ENCODE measurements around the gene TNNI2.
"Not testable (repeated sequence)": the region's sequence is repeated elsewhere in the genome, so short reads cannot be mapped to it uniquely, and the experiment has no call there.

Gene TNNI2

DNA sequence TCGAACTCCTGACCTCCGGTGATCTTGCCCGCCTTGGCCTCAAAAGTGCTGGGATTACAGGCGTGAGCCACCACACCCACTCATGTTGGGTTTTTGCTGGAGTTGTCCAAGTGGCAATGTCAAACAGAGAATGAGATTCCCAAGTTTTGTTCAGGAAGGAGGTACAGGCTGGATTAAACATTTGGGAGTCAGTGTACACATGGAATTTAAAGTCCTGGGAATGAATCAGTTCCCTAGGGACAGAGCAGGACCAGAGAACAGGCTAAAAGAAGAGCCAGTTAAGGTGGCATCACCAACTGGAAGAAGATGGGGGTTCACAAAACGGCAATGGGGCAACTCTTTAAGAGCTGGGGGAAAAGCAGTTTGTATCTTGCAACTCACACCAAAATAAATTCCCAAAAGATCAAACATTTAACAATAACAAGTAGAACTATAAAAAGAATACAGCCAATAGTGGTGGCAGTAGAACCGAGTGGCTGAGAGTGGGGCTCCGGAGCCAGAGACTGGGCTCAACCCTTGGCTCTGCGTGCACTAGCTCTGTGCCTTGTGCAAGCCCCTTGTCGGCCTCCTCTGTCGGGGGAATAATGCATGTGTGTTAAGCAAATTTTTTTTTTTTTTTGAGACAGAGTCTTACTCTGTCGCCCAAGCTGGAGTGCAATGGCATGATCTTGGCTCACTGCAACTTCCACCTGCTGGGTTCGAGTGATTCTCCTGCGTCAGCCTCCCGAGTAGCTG, 41.2 kb upstream of the TNNI2 start:
- H3K36me3 ChIP-seq (ENCODE audit: control insufficient read depth, insufficient read depth, low read length), result no peaks in the 10 kb centered on the region
- no peak overlapping the region for H3K4me3 ChIP-seq (replicated peaks; ENCODE audit: low read depth, low read length)
- no peak for DNase-seq (ENCODE audit: extremely low read depth, insufficient read length)
- H3K27me3 ChIP-seq (replicated peaks; ENCODE audit: control insufficient read depth, insufficient read depth, low read length), result no peaks in the 10 kb centered on the region; the same call in 1 of the 2 replicates
- TF ChIP-seq, protein P1, sequence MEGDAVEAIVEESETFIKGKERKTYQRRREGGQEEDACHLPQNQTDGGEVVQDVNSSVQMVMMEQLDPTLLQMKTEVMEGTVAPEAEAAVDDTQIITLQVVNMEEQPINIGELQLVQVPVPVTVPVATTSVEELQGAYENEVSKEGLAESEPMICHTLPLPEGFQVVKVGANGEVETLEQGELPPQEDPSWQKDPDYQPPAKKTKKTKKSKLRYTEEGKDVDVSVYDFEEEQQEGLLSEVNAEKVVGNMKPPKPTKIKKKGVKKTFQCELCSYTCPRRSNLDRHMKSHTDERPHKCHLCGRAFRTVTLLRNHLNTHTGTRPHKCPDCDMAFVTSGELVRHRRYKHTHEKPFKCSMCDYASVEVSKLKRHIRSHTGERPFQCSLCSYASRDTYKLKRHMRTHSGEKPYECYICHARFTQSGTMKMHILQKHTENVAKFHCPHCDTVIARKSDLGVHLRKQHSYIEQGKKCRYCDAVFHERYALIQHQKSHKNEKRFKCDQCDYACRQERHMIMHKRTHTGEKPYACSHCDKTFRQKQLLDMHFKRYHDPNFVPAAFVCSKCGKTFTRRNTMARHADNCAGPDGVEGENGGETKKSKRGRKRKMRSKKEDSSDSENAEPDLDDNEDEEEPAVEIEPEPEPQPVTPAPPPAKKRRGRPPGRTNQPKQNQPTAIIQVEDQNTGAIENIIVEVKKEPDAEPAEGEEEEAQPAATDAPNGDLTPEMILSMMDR (IDR thresholded peaks at IDR 0.05; ENCODE audit: insufficient read depth, low read length, poor library complexity, severe bottlenecking), result no peak

DNA sequence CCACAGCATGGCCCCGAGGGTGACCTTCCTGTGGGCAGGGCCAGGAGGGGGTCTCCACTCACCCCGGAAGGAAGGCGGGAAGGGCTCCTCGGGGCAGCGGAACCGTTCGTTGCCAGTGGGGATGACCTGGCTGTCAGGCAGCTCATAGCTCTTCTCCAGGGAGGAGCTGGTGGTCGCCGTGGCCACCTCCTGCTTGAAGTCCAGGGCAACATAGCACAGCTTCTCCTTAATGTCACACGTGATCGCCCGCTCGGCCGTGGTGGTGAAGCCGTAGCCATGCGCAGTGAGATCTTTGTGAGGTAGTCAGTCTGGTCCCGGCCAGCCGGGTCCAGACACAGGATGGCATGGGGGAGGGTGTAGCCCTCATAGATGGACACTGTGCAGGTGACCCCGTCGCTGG, 35.5 kb upstream of the TNNI2 start:
- Histone ChIP-seq H3K36me3 (ENCODE audit: control insufficient read depth, insufficient read depth, low read length) (no peaks in the 10 kb centered on the region), H3K4me3 (replicated peaks; ENCODE audit: low read depth, low read length) (no peak overlapping the region), H3K27me3 (replicated peaks; ENCODE audit: control insufficient read depth, insufficient read depth, low read length) (peaks cover 1% of the 10 kb centered on the region; the same call in 1 of the 2 replicates)
- TF ChIP-seq, protein P1 (IDR thresholded peaks at IDR 0.05; ENCODE audit: insufficient read depth, low read length, poor library complexity, severe bottlenecking), result no peak
- DNase-seq (ENCODE audit: extremely low read depth, insufficient read length), result no peak

DNA sequence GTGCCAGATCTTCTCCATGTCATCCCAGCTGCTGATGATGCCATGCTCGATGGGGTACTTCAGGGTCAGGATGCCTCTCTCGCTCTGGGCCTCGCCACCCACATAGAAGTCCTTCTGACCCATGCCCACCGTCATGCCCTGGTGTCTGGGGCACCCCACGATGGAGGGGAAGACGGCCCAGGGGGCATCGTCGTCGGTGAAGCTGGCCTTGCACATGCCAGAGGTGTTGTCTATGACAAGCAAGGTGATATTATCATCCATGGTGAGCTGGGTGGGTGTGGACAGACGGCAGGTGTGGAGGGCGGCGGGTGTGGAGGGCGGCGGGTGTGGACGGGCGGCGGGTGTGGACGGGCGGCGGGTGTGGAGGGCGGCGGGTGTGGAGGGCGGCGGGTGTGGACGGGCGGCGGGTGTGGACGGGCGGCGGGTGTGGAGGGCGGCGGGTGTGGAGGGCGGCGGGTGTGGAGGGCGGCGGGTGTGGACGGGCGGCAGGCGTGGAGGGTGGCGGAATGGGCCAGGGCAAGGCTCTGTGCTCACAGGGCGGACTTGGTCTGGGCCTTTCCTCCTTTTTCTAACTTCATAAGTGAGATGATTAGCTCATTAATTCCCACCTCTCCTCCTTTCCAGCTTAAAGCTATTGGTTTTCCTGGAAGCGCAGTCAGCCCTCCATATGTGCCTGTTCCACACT, 34.8 kb upstream of the TNNI2 start:
- not testable (repeated sequence) for H3K36me3 ChIP-seq (ENCODE audit: control insufficient read depth, insufficient read depth, low read length); DNase-seq (ENCODE audit: extremely low read depth, insufficient read length); H3K27me3 ChIP-seq (replicated peaks; ENCODE audit: control insufficient read depth, insufficient read depth, low read length); H3K4me3 ChIP-seq (replicated peaks; ENCODE audit: low read depth, low read length)

DNA sequence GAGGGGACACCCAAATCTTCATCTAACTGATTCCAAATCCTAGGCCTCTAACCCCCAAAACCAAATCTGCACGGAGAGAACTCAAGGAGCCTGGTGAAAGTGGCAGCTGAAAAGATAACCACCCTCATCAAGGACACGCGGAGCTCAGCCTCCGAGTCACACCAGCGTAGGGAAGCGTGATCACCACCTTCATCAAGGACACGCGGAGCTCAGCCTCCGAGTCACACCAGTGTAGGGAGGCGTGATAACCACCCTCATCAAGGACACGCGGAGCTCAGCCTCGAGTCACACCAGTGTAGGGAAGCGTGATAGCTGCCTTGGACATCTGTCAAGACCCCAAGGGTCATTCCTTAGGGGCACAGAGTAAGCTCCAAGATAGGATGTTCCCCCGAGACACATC, 33.3 kb upstream of the TNNI2 start:
- Histone ChIP-seq H3K36me3 (ENCODE audit: control insufficient read depth, insufficient read depth, low read length) (no peaks in the 10 kb centered on the region), H3K27me3 (replicated peaks; ENCODE audit: control insufficient read depth, insufficient read depth, low read length) (peaks cover 1% of the 10 kb centered on the region; the same call in 1 of the 2 replicates), H3K4me3 (replicated peaks; ENCODE audit: low read depth, low read length) (no peak overlapping the region)
- no peak for DNase-seq (ENCODE audit: extremely low read depth, insufficient read length)
- TF ChIP-seq, protein P1 (IDR thresholded peaks at IDR 0.05; ENCODE audit: insufficient read depth, low read length, poor library complexity, severe bottlenecking), result no peak

DNA sequence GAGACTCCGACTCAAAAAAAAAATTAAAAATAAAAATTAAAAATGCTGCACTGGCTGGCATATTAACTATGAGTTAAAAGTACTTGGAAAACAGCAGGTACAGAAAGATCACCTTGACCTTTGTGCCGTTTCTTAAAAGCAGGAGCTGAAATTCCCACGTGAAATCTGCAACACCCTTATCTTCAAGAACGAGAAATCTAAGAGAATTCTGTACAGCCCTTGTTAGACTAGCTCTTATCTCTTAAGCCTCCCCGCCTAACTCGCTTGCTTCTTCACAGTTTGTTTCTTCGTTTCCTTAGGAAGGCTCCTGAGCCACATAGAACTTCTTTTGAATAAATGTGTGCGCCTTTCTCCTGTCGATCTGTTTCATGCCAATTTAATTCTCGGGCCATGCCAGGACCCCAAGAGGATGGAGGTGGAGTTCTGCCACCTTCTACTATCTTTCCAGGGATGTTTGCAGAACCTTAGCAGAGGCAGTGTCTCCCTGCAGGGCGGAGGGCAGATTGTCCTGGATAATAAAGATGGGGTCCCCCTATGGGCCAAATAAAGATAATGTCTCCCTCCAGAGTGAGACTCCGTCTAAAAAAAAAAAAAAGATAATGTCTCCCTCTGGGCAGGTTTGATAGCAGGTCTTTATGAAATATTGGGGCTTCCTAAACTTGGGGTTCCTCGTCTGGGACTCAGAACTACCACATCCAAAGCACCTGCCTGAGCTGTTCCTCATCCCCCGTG, 31.4 kb upstream of the TNNI2 start:
- peaks cover 1% of the 10 kb centered on the region; the same call in 1 of the 2 replicates for H3K27me3 ChIP-seq (replicated peaks; ENCODE audit: control insufficient read depth, insufficient read depth, low read length)
- H3K36me3 ChIP-seq (ENCODE audit: control insufficient read depth, insufficient read depth, low read length), result no peaks in the 10 kb centered on the region
- H3K4me3 ChIP-seq (replicated peaks; ENCODE audit: low read depth, low read length), result no peak overlapping the region
- TF ChIP-seq, protein P1 (IDR thresholded peaks at IDR 0.05; ENCODE audit: insufficient read depth, low read length, poor library complexity, severe bottlenecking), result peak; percentile 7
- DNase-seq (ENCODE audit: extremely low read depth, insufficient read length), result no peak

DNA sequence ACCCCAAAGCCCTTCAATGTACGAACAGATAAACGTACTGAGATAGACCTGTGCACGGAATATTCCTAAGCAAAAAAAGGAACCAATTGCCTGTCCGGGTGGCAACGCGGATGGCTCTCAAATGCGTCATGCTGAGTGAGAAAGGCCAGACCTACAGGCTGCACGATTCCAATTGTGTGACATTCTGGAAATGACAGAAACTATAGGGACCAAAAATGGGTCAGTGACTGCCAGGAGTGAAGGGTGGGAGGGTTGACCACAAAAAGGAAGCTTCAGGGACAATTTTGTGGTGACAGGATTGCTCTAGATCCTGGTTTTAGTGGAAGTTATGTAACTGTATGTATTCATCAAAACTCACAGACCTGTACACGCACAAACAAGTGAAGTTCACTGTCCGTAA, 28.0 kb upstream of the TNNI2 start:
- H3K4me3 ChIP-seq (replicated peaks; ENCODE audit: low read depth, low read length), result no peak overlapping the region
- no peak for DNase-seq (ENCODE audit: extremely low read depth, insufficient read length)
- no peaks in the 10 kb centered on the region for H3K36me3 ChIP-seq (ENCODE audit: control insufficient read depth, insufficient read depth, low read length)
- no peaks in the 10 kb centered on the region; the same call in 1 of the 2 replicates for H3K27me3 ChIP-seq (replicated peaks; ENCODE audit: control insufficient read depth, insufficient read depth, low read length)
- TF ChIP-seq, protein P1 (IDR thresholded peaks at IDR 0.05; ENCODE audit: insufficient read depth, low read length, poor library complexity, severe bottlenecking), result no peak

All from GM06990 (cell line).